GM19468 (cell line): Measurements from ENCODE around the gene C1orf52.

Experiments used
- ATAC-seq: cut with Tn5 transposase; IDR thresholded peaks from one replicate; pipeline ENCODE4 v1.9.1; 2021; ENCODE audit warnings: mild to moderate bottlenecking, moderate library complexity, moderate number of reproducible peaks; ENCODE audit not compliant: unreplicated experiment; ENCODE audit errors: extremely low read depth

Gene C1orf52

GRCh38 chr1:85201340-85202091 is 57.9 kb downstream of the C1orf52 start:
- peak; percentile 37 for ATAC-seq

GRCh38 chr1:85200463-85201339 is 58.8 kb downstream of the C1orf52 start, which contains the start of gene SYDE2:
Gene SYDE2 (minus strand): TSS chr1:85201016. CDS start chr1:85200996, 20 bp downstream.
- peak; percentile 43 for ATAC-seq
